Measurements from ENCODE around the gene MYADML2.

DNA sequence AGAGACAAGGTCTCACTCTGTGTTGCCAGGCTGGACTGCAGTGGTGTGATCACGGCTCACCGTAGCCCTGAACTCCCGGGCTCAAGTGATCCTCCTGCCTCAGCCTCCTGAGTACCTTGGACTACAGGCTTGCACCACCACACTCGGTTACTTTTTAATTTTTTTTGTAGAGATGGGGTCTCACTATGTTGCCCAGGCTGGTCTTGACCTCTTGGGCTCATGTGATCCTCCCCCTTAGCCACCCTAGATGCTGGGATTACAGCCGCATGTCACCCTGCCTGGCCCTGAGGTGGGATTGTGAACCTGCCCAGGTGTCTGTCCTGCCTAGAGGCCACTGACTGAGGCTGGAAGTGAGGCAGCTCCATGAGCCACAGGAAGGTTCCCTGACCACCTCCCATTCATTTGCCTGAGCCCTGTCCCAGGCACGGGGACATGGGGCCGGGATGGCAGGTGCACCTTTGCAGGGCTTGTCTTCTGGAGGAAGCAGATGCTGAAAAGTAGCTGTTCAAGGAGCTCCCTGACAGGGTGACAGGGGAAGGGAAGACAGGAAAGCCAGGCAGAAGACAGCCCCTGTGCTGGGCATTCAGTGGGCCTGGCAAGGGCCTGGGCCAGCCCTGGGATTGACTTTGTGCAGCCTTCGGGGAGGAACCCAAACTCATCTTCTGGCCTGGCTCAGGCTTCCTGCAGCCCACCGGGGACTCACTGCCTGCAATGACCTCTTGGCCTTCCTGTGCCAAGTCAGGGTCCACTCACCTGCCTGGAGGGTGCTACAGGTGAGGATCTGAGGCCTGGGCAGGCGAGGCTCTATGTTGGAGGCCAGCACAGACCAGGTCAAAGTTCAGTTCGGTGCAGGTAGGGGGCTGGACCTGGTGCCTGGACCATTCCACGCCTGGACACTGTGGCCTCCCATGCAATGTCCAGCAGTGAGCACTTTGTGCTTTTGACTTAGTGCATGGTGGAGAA, 22.1 kb upstream of the MYADML2 start:
- TF ChIP-seq, protein P1, sequence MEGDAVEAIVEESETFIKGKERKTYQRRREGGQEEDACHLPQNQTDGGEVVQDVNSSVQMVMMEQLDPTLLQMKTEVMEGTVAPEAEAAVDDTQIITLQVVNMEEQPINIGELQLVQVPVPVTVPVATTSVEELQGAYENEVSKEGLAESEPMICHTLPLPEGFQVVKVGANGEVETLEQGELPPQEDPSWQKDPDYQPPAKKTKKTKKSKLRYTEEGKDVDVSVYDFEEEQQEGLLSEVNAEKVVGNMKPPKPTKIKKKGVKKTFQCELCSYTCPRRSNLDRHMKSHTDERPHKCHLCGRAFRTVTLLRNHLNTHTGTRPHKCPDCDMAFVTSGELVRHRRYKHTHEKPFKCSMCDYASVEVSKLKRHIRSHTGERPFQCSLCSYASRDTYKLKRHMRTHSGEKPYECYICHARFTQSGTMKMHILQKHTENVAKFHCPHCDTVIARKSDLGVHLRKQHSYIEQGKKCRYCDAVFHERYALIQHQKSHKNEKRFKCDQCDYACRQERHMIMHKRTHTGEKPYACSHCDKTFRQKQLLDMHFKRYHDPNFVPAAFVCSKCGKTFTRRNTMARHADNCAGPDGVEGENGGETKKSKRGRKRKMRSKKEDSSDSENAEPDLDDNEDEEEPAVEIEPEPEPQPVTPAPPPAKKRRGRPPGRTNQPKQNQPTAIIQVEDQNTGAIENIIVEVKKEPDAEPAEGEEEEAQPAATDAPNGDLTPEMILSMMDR (IDR thresholded peaks at IDR 0.05; ENCODE audit: low read depth, low read length), result no peak
- no peak for TF ChIP-seq EZH2phosphoT487 (IDR thresholded peaks at IDR 0.05; ENCODE audit: low read depth)
